Mesenchymal stem cell (in vitro differentiated cells and primary cell): ENCODE data around the gene GOLT1B.

Experiments used
- DNase-seq: peaks from one replicate; pipeline ENCODE4 v3.0.0-alpha.2; 2013
- H2AFZ ChIP-seq: one replicate; pipeline ENCODE4 v1.6.1; 2013; ENCODE audit warnings: low read depth, mild to moderate bottlenecking, control low read depth, inconsistent platforms, low read length, moderate library complexity
- H2AK5ac ChIP-seq: 2 replicates; pipeline ENCODE4 v1.6.1; 2013; ENCODE audit warnings: low read length, moderate library complexity, mild to moderate bottlenecking, inconsistent platforms; ENCODE audit not compliant: severe bottlenecking
- H2BK120ac ChIP-seq: one replicate; pipeline ENCODE4 v1.6.1; 2013; ENCODE audit warnings: low read depth, mild to moderate bottlenecking, inconsistent platforms, low read length, moderate library complexity
- H2BK12ac ChIP-seq, 2 experiments: one replicate each; pipeline ENCODE4 v1.6.1; 2013; ENCODE audit warnings: inconsistent platforms in 2 of 2, low read length in 2 of 2, mild to moderate bottlenecking in 2 of 2, moderate library complexity in 2 of 2, control low read depth in 1 of 2
- H2BK15ac ChIP-seq: one replicate; pipeline ENCODE4 v1.6.1; 2013; ENCODE audit warnings: mild to moderate bottlenecking, low read depth, inconsistent platforms; ENCODE audit not compliant: poor library complexity, severe bottlenecking
- H2BK5ac ChIP-seq: 2 replicates; pipeline ENCODE4 v1.6.1; 2013; ENCODE audit warnings: low read depth, mild to moderate bottlenecking, low read length, control low read depth, inconsistent platforms; ENCODE audit not compliant: poor library complexity, severe bottlenecking
- H3K14ac ChIP-seq, 2 experiments: one replicate each; pipeline ENCODE4 v1.6.1; 2013; ENCODE audit warnings: inconsistent platforms in 2 of 2, low read length in 2 of 2, control low read depth in 1 of 2, mild to moderate bottlenecking in 1 of 2, moderate library complexity in 1 of 2
- H3K18ac ChIP-seq, 2 experiments: one replicate each; pipeline ENCODE4 v1.6.1; 2013; ENCODE audit warnings: inconsistent platforms in 2 of 2, low read length in 2 of 2, control low read depth in 1 of 2, low read depth in 1 of 2, mild to moderate bottlenecking in 1 of 2
- H3K23ac ChIP-seq, 2 experiments: one replicate each; pipeline ENCODE4 v1.6.1; 2013; ENCODE audit warnings: inconsistent platforms in 2 of 2, low read length in 2 of 2, mild to moderate bottlenecking in 2 of 2, moderate library complexity in 2 of 2, control low read depth in 1 of 2
- H3K27ac ChIP-seq: 2 replicates; pipeline ENCODE4 v1.5.1; 2013; ENCODE audit warnings: mild to moderate bottlenecking, moderate library complexity, low read length, control low read depth, inconsistent platforms; ENCODE audit not compliant: poor library complexity, severe bottlenecking
- H3K27me3 ChIP-seq, 2 experiments: 2 replicates each; pipeline versions ENCODE4 v1.6.1 to v1.7.0; 2013; ENCODE audit warnings: low read length in 2 of 2, mild to moderate bottlenecking in 2 of 2, moderate library complexity in 2 of 2, control low read depth in 1 of 2, inconsistent platforms in 1 of 2; ENCODE audit not compliant: control insufficient read depth in 1 of 2, insufficient read depth in 1 of 2
- H3K36me3 ChIP-seq, 2 experiments: 2 replicates each; pipeline versions ENCODE4 v1.6.1 to v1.7.0; 2013; ENCODE audit warnings: low read length in 2 of 2, control low read depth in 1 of 2, inconsistent platforms in 1 of 2, low read depth in 1 of 2, mild to moderate bottlenecking in 1 of 2; ENCODE audit not compliant: insufficient read depth in 2 of 2, control insufficient read depth in 1 of 2
- H3K4ac ChIP-seq, 2 experiments: one replicate each; pipeline ENCODE4 v1.6.1; 2013; ENCODE audit warnings: inconsistent platforms in 2 of 2, low read length in 2 of 2, mild to moderate bottlenecking in 2 of 2, moderate library complexity in 2 of 2, control low read depth in 1 of 2, low read depth in 1 of 2
- H3K4me1 ChIP-seq: 2 replicates; pipeline ENCODE4 v1.6.1; 2013; ENCODE audit warnings: low read depth, low read length, control low read depth; ENCODE audit not compliant: control insufficient read depth, insufficient read depth
- H3K4me2 ChIP-seq: 2 replicates; pipeline ENCODE4 v1.6.1; 2013; ENCODE audit warnings: low read length, mild to moderate bottlenecking, inconsistent platforms; ENCODE audit not compliant: poor library complexity, severe bottlenecking
- H3K4me3 ChIP-seq, 2 experiments: 2 replicates each; pipeline versions ENCODE4 v1.5.1 to v1.7.0; 2013; ENCODE audit warnings: low read length in 2 of 2, mild to moderate bottlenecking in 2 of 2, control low read depth in 1 of 2, low read depth in 1 of 2; ENCODE audit not compliant: insufficient read depth in 1 of 2
- H3K79me1 ChIP-seq: replicated peaks from 2 replicates; pipeline ENCODE4 v1.6.1; 2013; ENCODE audit warnings: mild to moderate bottlenecking, control low read depth, low read length, inconsistent platforms; ENCODE audit not compliant: poor library complexity, severe bottlenecking
- H3K9ac ChIP-seq: 2 replicates; pipeline ENCODE4 v1.7.0; 2013; ENCODE audit warnings: mild to moderate bottlenecking, low read length, moderate library complexity
- H3K9me3 ChIP-seq: 2 replicates; pipeline ENCODE4 v1.7.0; 2013; ENCODE audit warnings: mild to moderate bottlenecking, low read length; ENCODE audit not compliant: control insufficient read depth
- H4K8ac ChIP-seq: one replicate; pipeline ENCODE4 v1.6.1; 2013; ENCODE audit warnings: inconsistent platforms, mild to moderate bottlenecking, low read length, moderate library complexity
- H4K91ac ChIP-seq: one replicate; pipeline ENCODE4 v1.6.1; 2013; ENCODE audit warnings: mild to moderate bottlenecking, low read length, inconsistent platforms
- WGBS: methylation state at CpG from one replicate; pipeline ENCODE4 v1.1.7; 2013; ENCODE audit warnings: mixed read lengths; 5-methylcytosine and 5-hydroxymethylcytosine counted together

The GOLT1B gene

DNA sequence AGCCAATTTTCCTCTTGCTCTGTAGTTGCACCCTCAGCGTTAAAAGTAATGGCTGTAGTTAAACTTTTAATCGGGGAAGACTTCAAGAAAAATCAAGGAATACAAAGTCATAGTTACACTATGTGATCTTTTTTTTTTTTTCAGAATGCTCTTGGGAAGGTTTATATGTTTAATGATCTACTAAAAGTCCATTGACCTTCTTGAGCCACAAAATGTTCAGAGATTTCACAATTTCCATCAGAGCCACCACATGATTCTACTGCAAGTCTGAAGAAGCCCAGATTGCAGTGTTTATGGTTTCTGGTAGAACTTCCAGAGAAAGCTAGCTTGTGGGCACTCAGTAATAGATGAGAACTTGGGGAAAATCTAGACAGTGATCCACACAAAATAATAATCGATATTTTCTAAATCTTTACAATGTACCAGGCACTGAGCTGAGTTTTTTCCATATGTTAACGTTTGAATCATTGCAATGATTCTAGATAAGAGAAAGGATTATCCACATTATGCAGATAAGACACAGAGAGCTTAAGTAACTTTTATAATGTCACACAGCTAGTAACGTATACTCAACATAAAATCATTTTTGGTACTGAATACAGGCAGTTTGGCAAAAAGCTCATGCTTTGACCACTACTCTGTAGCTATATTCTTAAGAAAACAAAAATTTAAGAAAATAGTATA, 64.8 kb downstream of the GOLT1B start:
- peak overlapping the region; percentile 48 for H3K9ac ChIP-seq
- H3K27me3 ChIP-seq: no peaks in the 10 kb centered on the region
- H3K36me3 ChIP-seq: no peaks in the 10 kb centered on the region
- WGBS: 100% methylated on average over 1 of the region's 5 CpGs
- no peak overlapping the region for H3K27ac ChIP-seq
- H3K14ac ChIP-seq: no peak overlapping the region
- no peak overlapping the region for H2BK15ac ChIP-seq
- H3K79me1 ChIP-seq: no peaks in the 10 kb centered on the region
- no peaks in the 10 kb centered on the region for H3K4me1 ChIP-seq
- no peak overlapping the region for H4K8ac ChIP-seq
- H4K91ac ChIP-seq: no peak overlapping the region
- no peak overlapping the region for H2BK120ac ChIP-seq
- H2AK5ac ChIP-seq: no peak overlapping the region
- no peak overlapping the region for H3K18ac ChIP-seq
- no peak overlapping the region for H3K4me3 ChIP-seq
- DNase-seq: peak; percentile 23
- H3K4ac ChIP-seq: no peak overlapping the region
- no peak overlapping the region for H3K23ac ChIP-seq
- no peak overlapping the region for H2BK12ac ChIP-seq
- H2AFZ ChIP-seq: no peak overlapping the region
- no peak overlapping the region for H3K4me2 ChIP-seq
- no peak overlapping the region for H2BK5ac ChIP-seq
- no peaks in the 10 kb centered on the region for H3K9me3 ChIP-seq

DNA sequence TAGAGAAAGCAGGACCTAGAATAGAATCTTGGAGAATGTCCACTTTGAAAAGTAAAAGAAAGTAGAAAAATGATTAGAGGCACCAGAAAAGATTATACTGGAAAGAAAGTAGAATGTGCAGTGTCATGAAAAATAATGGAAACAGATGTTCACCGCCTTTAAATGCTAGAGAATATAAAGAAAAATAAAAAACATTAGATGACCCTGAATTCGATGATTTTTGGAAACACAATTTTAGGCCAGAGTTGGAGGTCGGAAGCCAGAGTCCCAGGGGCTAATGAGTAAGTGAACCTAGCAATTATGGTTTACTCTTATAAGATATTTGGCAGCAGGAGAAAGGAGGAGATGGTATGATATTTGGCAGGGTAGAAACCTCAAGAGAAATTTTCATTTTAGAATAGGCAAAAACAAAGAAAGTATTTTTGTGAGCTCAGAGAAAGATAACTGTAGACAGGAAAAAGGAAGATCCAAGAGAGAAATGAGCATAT, 65.4 kb downstream of the GOLT1B start:
- H3K9ac ChIP-seq: peak overlapping the region; percentile 48
- no peak overlapping the region for H3K4ac ChIP-seq
- no peaks in the 10 kb centered on the region for H3K4me1 ChIP-seq
- no peak overlapping the region for H2AK5ac ChIP-seq
- H3K14ac ChIP-seq: no peak overlapping the region
- H4K91ac ChIP-seq: no peak overlapping the region
- H3K79me1 ChIP-seq: no peaks in the 10 kb centered on the region
- no peak overlapping the region for H3K4me2 ChIP-seq
- 91% methylated on average over 3 of the region's 3 CpGs for WGBS
- no peak overlapping the region for H2AFZ ChIP-seq
- no peak overlapping the region for H2BK12ac ChIP-seq
- no peak overlapping the region for H2BK120ac ChIP-seq
- H3K23ac ChIP-seq: no peak overlapping the region
- H3K18ac ChIP-seq: no peak overlapping the region
- H3K9me3 ChIP-seq: no peaks in the 10 kb centered on the region
- no peak for DNase-seq
- H4K8ac ChIP-seq: no peak overlapping the region
- H2BK15ac ChIP-seq: no peak overlapping the region
- no peak overlapping the region for H3K27ac ChIP-seq
- H3K4me3 ChIP-seq: no peak overlapping the region
- H3K36me3 ChIP-seq: no peaks in the 10 kb centered on the region
- H2BK5ac ChIP-seq: peak overlapping the region; percentile 57
- no peaks in the 10 kb centered on the region for H3K27me3 ChIP-seq
